ENCODE results near the gene EEFSEC. TPM values are rescaled to one million over a fixed set of nuclear protein-coding genes. Genes with fewer than 3 reads are reported as not detected.

EEFSEC gene
- total RNA-seq, 1 donor from 2014 or later: 11.7 TPM

DNA sequence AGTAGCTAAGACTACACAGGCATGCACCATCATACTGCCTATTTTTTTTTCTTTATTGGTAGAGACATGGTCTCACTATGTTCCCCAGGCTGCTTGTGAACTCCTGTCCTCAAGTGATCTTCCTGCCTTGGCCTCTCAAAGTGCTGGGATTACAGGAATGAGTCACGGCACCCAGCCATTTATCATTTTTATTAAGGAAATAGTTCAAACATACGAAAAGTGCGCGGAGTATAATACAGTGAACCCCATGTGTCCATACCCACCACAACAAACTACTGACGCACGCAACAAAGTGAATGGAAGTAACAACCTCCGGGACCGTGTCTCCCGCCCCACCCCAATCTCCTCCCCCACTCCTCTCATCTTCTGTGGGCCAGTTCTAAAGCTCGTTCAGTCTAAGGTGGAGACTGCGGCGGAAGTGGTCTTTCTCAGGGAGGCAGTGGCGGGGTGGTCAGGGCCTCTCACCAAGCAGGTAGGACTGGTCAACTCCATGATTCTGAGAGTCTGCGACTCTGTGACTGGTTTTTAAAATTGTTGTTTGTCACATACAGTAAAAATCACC is 271.3 kb downstream of the EEFSEC start:
- DNase-seq (ENCODE audit: low spot score): no peak

DNA sequence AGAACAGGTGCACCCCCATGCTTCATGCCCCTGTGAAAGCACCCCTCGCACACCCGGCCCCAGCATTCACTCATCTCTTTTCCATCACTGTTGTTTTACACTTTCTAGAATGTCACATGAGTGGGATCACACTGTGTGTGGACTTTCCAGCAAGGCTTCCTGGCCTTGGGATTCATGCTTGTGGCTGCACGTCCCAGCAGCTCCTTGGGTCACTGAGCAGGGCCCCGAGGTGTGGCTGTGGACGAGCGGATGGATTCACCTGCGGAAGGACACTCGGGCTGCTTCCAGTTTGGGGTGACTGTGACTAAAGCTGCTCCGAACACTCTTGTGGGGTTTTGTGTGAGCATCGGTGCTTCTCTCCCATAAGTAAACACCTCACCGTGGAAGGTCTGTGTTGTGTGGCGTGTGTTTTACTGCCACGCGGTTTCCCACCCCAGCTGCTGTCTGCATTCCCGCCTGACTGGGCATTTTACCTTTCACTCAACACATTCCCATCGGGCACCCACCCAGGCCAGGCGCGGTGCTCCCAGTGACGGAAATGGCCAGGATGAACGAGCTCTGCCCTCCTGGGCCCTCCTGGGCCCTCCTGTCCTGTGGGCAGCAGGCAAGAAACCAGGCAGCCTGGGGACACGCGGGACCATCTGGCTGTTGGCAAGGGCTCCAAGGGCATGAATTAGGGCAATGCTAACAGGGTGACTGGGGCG is 272.0 kb downstream of the EEFSEC start:
- DNase-seq (ENCODE audit: low spot score): no peak

DNA sequence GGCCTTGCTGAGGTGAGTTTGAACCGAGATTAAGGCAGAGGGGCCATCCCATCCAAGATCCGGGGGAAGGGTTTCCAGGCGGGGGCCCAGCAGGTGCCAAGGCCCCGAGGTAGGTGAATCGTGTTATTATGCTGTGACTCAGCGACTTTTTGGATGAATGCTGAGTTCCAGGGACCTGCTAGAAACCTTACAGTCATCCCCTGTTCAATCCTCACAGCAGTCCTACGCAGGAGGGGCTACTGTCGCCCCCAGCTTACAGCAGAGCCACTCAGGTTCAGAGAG is 272.5 kb downstream of the EEFSEC start:
- DNase-seq (ENCODE audit: low spot score): no peak

DNA sequence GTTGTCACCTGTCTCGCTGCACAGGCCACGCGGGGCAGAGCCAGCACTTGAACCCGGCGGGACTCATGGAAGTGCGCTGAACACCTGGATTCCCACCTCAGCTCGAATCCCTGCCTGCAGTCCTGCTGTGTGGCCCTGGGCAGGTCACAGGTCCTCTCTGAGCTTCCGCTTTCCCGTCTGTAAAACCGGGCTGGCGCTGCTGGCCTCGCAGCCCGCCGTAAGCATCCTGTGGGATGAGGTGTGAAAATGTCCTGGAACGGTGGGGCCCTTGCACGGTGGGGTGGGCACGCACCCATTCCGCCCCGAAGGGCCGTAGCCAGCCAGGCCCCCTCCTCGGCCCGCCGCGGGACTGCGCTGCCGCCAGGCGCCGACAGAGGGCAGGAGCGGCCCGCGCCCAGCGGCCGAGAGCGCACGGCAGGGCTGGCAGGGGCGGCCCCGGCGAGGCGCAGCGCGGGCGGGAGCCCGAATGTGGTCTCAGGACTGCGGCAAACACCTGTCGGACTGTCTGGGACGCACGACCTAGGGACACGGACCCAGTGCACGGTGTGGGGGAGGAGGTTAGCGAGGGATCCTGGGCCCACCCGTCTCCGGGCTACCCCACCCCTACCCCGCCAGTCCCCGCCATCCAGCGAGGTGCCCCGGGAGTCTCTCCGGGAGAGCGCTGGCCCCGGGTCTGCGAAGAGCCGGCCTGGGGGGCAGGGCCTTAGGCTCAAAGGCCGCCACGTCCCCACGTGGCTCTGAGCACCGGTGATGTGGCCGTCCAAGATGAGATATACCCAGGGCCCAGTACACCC is 273.0 kb downstream of the EEFSEC start:
- no peak for DNase-seq (ENCODE audit: low spot score)

DNA sequence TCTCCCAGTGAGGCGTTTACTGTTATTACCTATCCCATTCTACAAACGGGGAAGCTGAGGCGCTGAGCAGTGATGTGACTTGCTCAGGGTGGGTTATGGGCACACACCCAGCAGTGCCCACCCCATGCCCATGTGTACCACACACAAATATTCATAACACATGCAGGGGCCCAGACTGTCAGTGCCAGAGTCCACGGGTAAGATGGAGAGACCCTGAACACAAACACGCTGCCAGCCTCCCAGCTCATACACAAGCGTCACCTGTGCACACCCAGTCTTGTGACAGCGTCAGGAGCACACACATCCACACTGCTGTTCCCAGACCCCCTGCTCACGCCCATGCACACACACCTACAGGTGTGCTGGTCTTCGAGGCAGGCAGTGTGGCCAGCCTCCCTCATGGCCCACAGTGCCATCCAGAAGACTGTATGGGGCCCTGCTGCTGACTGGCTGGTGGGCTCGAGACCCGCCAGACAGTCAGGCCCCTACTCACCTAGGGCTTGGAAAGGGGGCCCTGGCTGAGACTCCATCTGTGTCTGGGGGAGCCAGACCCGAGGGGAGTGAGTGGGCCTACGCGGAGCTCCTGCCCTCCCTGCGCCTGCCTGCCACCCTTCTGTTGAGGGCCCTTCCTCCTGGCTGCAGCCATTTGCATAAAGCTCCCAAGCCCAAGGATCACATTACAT is 274.0 kb downstream of the EEFSEC start:
- DNase-seq (ENCODE audit: low spot score): no peak

DNA sequence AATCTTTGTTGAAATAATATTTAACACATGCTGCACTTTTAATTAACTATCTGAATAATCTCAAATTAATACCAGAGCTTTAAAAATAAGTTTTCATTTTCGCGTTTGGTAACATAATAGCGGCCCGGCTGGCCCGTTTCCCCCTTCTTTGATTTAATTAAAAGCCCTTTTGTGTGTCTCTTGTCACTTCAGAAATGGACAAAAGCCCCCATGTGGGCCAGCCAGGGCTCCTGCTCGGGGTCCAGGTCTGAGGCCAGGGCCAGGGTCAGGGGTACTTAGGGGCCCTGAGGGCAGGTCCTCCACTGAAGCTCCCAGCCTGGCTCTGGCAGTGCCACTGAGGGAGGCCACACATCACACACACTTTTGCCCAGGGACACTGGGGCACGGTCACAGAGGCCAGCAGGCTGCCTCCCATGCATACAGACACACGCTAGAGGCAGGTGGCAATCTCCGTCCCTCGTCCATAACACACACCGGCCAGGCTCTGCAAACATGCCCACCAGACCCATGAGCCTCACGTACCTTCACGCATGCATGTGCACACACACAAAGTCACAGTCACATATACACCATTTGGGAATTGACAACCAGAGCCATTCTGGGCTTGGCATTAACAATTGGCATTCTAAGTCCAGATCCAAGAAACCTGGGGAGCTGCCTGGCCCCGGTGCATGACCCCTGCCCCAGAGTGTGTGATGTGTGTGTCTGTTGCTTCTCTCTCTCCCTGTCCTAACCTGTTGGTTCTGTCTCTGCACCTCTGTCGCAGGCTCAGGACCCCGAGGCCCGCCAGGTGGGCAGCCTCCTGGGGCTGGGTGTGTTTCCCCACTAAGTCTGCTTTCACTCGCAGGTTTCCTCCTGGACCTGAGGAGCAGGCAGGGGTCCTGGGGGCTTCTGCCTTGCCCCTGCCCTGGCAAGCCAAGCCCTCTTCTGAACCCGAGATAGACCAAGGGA is 274.9 kb downstream of the EEFSEC start:
- no peak for DNase-seq (ENCODE audit: low spot score)

DNA sequence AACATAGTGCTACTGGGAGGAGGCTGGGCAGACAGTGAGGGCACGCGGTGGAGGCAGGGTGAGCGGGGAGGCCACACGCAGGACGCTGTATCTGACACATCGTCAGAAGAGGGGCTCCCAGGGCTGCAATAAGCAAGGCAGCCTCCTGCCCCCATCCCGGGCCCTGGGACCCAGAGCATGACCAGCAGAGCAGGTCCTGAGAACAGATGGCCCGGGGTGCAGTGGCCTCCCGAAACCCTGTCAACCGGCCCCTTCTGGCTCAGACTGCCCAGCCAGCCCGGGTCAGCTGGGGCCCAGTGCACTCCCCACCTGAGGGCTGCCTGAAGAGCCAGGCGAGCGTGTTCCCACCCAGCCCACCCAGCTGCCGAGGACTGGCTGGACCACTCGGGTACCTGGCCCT is 276.0 kb downstream of the EEFSEC start:
- no peak for DNase-seq (ENCODE audit: low spot score)

DNA sequence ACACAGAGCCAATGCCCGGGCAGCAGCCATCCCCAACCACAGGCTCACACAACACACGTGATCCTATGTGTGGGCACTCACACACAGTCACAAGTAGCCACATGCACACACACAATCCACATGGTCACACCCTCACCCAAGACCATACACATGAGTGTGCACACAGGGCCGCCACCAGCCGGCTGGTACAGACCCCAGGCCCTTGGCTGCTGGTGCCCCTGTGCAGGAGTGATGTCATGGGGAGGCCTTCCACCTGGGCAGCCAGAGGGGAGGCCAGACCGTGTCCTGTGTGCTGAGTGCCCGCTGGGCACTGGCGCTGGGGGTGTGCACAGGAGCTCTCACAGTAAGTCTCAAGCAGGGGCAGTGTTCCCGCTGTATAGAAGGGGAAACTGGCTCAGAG is 276.5 kb downstream of the EEFSEC start:
- DNase-seq (ENCODE audit: low spot score): no peak

DNA sequence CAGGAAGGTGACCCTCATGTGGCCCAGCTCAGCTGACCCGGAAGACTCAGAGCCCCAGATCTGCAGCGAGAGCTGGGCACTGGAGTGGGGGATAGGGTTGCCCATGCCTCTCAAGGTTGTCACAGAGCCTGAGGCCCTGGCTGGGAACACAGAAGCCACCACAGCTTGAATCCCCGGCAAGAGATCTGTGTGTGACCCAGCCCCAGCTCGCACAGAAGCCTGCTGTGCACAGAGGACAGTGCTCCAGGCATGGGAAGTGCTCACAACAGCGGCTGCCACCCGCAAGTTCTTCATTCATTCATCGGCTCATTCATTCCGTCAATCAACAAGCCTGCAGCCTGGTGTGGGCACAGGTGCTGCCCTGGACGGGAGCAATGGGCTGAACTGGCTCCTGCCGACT is 277.0 kb downstream of the EEFSEC start:
- DNase-seq (ENCODE audit: low spot score): no peak

DNA sequence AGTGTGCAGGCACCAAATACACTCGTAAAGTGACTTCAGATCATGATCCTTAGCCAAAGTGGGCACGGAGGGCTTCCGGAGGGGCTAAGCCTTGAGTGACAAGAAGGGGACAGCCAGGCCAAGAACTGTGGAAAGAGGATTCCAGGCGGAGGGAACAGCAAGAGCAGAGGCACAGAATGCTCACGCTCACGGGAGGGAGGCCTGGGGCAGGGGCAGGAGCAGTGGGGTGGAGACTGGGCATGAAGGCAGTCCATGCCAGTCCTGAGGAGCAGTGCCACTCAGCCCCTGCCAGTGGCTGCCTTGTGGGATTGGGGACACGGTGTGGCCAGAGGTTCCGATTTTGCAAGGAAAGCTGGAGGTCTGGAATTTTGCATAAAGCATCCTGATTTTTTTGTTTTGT is 277.4 kb downstream of the EEFSEC start:
- DNase-seq (ENCODE audit: low spot score): no peak

DNA sequence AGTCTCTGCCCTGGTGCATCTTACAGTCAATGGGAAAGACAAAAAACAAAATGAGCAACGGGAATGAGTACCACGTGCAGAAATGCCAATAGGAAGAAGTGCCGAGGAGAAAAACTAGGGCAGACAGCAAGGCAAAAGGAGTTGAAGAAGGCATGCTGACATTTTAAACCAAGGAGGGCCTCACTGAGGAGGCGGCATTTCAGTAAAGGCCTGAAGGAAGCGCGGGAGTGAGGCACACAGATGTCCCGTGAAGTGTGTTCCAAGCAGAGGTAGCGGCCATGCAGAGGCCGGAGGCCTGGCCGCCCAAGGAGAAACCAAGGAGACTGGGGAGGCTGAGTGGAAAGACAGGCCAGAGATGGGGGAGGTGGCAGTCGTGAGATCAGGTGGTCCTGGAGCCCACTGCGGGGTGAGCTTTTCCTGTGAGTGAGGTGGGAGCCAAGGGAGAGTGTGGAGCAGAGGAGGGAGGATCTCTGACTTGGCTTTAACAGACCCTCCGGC is 278.6 kb downstream of the EEFSEC start:
- DNase-seq (ENCODE audit: low spot score): no peak

DNA sequence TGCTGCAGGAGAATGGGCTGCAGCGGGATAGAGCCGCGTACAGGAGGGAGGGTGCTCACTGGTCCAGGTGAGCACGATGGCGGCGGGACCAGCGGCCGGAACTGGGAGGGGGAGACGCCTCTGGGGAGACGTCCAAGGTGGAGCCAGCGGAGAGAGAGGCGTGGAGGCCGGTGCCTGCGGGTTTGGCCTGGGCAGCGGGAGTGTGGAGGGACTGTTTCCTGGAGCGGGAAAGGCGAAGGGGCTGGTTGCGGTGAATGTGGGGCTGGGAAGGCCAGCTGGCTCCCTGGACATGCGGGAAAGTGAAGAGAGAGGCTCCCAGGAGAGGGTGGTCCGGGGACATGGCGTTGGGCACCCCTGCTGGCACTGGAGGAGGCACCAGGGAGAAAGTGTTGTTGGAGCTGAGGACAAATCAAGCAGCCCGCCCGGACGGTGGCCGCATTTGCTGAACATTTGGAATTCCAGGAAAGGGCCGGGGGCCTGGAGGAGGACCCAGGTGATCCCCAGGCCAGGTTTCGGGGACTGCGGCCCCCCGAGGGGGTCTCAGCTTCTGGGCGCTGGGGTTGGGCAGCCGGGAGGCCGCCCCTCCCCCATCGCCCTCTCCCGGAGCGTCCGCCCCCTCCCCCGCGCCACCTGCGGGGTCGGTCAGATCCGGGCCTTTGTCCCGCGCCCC is 279.2 kb downstream of the EEFSEC start:
- no peak for DNase-seq (ENCODE audit: low spot score)

DNA sequence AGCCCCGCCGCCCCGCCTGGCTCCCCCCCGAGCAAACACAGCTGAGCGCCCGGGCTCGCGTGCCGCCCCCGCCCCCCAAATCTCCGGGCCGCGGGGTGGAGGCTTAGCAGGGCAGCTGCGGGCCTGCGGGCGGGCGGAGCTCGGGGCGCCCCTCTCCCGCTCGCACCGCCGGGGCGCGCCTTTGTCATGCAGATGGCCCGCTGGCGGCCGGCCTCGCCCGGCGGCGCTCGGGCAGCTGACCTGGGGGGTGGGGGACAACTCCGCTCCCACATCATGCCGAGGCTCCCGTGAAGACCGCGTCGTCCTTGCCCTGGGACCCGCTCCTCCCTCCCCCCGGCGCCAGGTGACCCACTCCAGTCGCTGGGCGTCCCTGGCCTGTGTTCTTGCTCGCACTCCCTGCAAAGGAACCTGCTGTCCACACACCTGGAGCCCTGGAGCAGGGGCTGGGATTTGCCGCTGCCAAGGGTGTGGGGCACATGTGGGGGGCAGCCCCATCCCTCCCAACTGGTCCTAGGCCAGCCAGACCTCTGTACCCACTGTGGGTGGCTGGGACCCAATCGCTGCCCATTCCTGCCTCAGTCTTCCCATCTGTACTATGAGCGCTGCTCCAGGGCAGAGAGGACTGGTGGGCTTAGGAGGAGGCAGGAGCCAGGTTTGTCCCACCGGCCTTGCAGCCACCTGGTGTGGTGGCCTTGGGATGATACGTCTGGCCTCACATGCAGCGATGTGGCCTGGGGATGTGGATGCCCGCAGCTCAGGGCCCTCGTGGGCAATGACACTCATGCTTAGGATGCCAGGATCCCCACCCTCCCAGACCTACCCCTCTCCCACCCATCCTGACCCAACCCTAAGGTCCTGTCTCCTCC is 279.9 kb downstream of the EEFSEC start:
- no peak for DNase-seq (ENCODE audit: low spot score)

DNA sequence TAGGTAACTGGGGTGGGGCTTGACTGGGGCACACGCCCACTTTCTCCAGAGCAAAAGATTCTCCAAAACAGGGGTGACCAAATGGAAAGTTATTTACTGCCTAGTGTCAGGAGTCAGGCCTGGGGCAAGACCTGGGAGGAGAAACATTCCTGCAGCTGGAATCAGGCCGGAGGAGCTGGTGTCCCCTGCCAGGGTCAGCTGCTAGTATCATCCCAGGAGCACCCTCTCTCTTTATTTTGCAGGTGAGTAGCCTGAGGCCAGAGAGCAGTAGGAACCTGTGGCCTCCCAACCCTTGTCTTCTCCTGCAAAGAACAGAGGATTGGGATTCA is 280.5 kb downstream of the EEFSEC start:
- no peak for DNase-seq (ENCODE audit: low spot score)

DNA sequence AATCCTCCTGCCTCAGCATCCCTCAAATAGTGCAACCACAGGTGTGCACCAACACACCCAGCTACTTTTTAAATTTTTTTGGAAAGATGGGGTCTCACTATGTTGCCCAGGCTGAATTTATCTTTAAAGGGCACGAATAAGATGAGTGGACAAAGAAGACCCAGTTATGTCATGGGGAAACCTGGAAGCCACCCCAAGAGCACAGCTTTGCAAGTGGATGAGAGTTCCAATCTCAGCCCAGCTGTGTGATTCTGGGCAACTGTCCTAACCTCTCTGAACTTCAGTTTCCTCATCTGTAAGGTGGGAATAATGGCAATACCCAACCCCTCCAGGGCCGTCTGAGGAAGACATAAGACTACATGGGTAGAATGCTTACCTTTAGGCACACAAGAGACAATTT is 281.2 kb downstream of the EEFSEC start:
- no peak for DNase-seq (ENCODE audit: low spot score)

DNA sequence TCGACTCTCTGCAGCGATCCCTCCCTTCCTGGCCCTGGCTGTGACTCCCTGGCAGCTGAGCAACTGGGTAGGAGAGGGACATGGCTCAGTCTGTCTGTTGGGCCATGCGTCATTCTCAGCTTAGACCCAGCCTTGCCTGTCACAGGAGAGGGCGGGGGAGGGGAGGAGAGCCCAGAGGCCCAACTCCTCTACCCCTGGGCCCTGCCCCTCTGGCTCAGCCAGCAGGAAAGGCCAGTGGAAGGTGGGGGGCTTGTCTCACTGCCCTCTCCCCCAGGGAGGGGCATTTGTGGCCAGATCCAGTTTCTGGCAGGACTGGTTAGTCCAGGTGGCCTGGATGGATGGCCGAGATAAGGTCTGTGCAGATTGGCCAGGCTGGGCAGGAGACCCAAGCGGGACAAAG is 281.8 kb downstream of the EEFSEC start:
- no peak for DNase-seq (ENCODE audit: low spot score)

DNA sequence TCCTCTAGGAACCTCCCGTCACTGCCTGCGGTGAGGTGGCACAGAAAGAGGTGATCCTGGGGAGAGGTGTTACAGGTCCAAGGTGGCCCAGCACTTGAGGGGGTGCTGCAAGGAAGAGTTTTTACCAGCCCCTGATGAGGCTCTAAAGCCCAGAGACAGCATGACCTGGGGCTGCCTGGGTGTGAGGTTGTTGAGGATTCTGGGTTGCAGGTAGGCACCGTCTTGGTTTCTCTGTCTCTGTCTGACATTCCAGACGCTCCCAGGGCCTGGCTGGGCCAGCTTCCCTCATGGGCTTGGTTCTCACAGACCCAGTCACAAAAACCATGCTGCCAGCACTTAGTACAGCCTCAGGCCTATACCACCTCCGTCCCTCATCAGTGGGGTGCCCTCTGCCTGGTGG is 282.3 kb downstream of the EEFSEC start:
- no peak for DNase-seq (ENCODE audit: low spot score)

DNA sequence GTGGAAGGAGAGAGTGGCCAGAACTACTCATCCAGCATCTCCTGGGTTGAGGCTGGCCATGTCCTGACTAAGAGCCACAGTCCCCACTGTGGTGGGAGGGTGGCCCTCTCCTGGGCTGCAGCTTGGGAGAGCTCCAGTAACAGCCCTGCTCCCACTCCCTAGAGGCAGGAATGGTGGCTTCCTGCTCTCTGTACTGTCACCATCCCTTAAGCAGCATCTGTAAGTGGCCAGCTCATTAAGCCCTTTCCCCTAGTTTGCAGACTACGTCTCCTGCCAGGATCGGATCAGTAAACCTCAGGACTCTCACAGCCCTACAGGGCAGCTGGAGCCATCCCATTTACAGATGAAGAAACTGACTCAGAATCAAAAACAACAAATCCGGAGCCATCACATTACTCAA is 282.9 kb downstream of the EEFSEC start:
- DNase-seq (ENCODE audit: low spot score): no peak

DNA sequence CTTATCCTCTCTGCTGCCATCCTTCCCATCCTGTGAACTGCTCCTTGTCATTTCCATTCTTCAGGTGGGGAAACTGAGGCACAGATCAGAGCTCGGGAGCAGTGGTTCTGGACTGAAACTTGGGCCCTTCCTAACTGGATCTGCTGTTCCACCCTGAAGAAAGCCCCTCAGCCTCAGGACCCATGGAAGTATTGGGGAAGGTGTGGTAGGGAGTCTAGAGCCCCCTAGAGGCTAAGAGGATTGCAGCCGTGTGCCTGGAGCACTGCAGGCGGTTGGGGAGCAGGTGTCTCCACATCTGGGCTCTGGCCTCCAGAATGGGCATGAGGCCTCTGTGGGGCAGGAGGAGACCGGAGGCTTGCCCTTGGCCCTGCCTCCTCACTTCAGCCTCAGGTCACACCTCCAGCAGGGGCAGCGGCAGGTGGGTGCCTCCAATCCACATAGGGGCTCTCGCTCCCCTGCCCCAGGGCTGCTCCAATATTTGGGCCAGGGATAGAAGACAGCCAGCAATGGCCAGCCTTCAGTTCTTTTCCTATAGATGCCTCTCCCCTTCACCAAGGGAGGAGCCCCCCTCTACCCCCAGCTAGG is 285.3 kb downstream of the EEFSEC start:
- no peak for DNase-seq (ENCODE audit: low spot score)

DNA sequence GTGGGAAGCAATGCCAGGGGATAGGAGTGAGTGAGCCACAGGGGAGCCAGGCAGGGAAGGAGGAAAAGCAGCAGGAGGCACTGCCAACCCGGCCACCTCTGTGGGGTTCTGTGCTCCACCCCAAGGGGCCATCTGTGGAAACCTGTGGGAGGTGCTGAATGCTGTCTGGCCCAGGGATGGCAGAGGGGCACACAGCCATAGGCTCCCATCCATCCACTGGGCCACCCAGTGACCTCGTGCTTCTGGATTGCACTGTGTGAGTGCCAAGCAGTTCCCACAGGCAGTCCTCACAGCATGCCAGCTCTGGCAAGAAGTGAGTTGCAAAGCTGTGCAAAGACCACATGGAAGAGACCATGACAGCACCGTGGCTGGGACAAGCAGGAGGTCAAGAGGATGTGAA is 285.9 kb downstream of the EEFSEC start:
- DNase-seq (ENCODE audit: low spot score): no peak

Measured in mucosa of gallbladder (tissue), 1 donor.